Neuronal stem cell (in vitro differentiated cells): Measurements from ENCODE around the gene PHAF1.

Experiments used
- DNase-seq: peaks from one replicate; pipeline ENCODE4 v3.0.0-alpha.2; 2013; ENCODE audit warnings: low spot score
- H2AFZ ChIP-seq: one replicate; pipeline ENCODE4 v1.6.1; 2013; ENCODE audit warnings: mild to moderate bottlenecking, low read length, inconsistent platforms
- H2AK5ac ChIP-seq: 2 replicates; pipeline ENCODE4 v1.6.1; 2013; ENCODE audit warnings: low read depth, mild to moderate bottlenecking, inconsistent platforms, low read length, moderate library complexity, mixed read lengths
- H2BK120ac ChIP-seq: 2 replicates; pipeline ENCODE4 v1.6.1; 2013; ENCODE audit warnings: low read depth, mild to moderate bottlenecking, inconsistent platforms, low read length, moderate library complexity, mixed read lengths
- H2BK12ac ChIP-seq: one replicate; pipeline ENCODE4 v1.6.1; 2013; ENCODE audit warnings: low read length, inconsistent platforms
- H2BK15ac ChIP-seq: 2 replicates; pipeline ENCODE4 v1.6.1; 2013; ENCODE audit warnings: mild to moderate bottlenecking, low read length, inconsistent platforms, mixed read lengths
- H2BK5ac ChIP-seq: one replicate; pipeline ENCODE4 v1.6.1; 2013; ENCODE audit warnings: inconsistent platforms, mild to moderate bottlenecking, low read length, moderate library complexity
- H3K14ac ChIP-seq: one replicate; pipeline ENCODE4 v1.6.1; 2013; ENCODE audit warnings: low read length, inconsistent platforms
- H3K18ac ChIP-seq: 2 replicates; pipeline ENCODE4 v1.6.1; 2013; ENCODE audit warnings: low read length, inconsistent platforms
- H3K23ac ChIP-seq: 2 replicates; pipeline ENCODE4 v1.6.1; 2013; ENCODE audit warnings: low read depth, mild to moderate bottlenecking, mixed read lengths, low read length, inconsistent platforms; ENCODE audit not compliant: poor library complexity
- H3K27ac ChIP-seq: replicated peaks from 3 replicates; pipeline ENCODE4 v1.5.1; 2013; ENCODE audit warnings: low read length, inconsistent platforms
- H3K27me3 ChIP-seq, 3 experiments: 2 replicates each; pipeline ENCODE4 v1.6.1; 2013; ENCODE audit warnings: low read length in 3 of 3, mild to moderate bottlenecking in 2 of 3, inconsistent platforms in 1 of 3, low read depth in 1 of 3, mixed read lengths in 1 of 3, moderate library complexity in 1 of 3; ENCODE audit not compliant: control insufficient read depth in 3 of 3, insufficient read depth in 3 of 3
- H3K36me3 ChIP-seq, 2 donors: replicated peaks in 1 of 2; 2 replicates each; pipeline ENCODE4 v1.6.1; 2013; ENCODE audit warnings: low read length in 2 of 2; ENCODE audit not compliant: control insufficient read depth in 2 of 2, insufficient read depth in 2 of 2
- H3K4ac ChIP-seq: 2 replicates; pipeline ENCODE4 v1.6.1; 2013; ENCODE audit warnings: inconsistent platforms, mild to moderate bottlenecking, low read length, moderate library complexity
- H3K4me1 ChIP-seq, 2 donors: 1 replicate in 1 of 2; 2 replicates in 1 of 2; pipeline ENCODE4 v1.6.1; 2013; ENCODE audit warnings: low read length in 2 of 2, low read depth in 1 of 2; ENCODE audit not compliant: control insufficient read depth in 2 of 2, insufficient read depth in 1 of 2
- H3K4me2 ChIP-seq: one replicate; pipeline ENCODE4 v1.6.1; 2013; ENCODE audit warnings: mild to moderate bottlenecking, low read length, inconsistent platforms; ENCODE audit not compliant: insufficient read depth, poor library complexity, severe bottlenecking
- H3K4me3 ChIP-seq, 2 donors: 2 replicates each; pipeline ENCODE4 v1.5.1; 2013; ENCODE audit warnings: low read length in 2 of 2, mild to moderate bottlenecking in 2 of 2, inconsistent platforms in 1 of 2, moderate library complexity in 1 of 2
- H3K79me1 ChIP-seq: one replicate; pipeline ENCODE4 v1.6.1; 2013; ENCODE audit warnings: low read depth, mild to moderate bottlenecking, inconsistent platforms, low read length, moderate library complexity
- H3K9ac ChIP-seq: one replicate; pipeline ENCODE4 v1.6.1; 2013; ENCODE audit warnings: mild to moderate bottlenecking, low read depth, low read length, inconsistent platforms; ENCODE audit not compliant: poor library complexity
- H3K9me3 ChIP-seq, 2 donors: replicated peaks in 1 of 2; 2 replicates each; pipeline versions ENCODE3 to v1.6.1; 2013; ENCODE audit warnings: low read length in 2 of 2, mild to moderate bottlenecking in 2 of 2, inconsistent platforms in 1 of 2, low read depth in 1 of 2, mixed read lengths in 1 of 2, moderate library complexity in 1 of 2; ENCODE audit not compliant: control insufficient read depth in 2 of 2, insufficient read depth in 1 of 2
- H4K8ac ChIP-seq: one replicate; pipeline ENCODE4 v1.6.1; 2013; ENCODE audit warnings: low read depth, mild to moderate bottlenecking, inconsistent platforms, low read length, moderate library complexity
- H4K91ac ChIP-seq: one replicate; pipeline ENCODE4 v1.6.1; 2013; ENCODE audit warnings: low read length, low read depth, mild to moderate bottlenecking, inconsistent platforms; ENCODE audit not compliant: poor library complexity
- WGBS, 2 donors: extraction: QIAGEN DNeasy Blood & Tissue Kit; methylation state at CpG; one replicate each; pipeline ENCODE4 v1.1.7; 2013; ENCODE audit warnings: missing lambda C conversion rate in 2 of 2, mixed read lengths in 1 of 2; ENCODE audit not compliant: insufficient read length in 2 of 2, insufficient replicate concordance in 1 of 2; ENCODE audit errors: extremely low coverage in 2 of 2; 5-methylcytosine and 5-hydroxymethylcytosine counted together

The PHAF1 gene

GRCh38 chr16:67194260-67194659 lies 84.5 kb downstream of the PHAF1 start:
- H3K14ac ChIP-seq, result no peak overlapping the region
- H3K23ac ChIP-seq, result no peak overlapping the region
- H3K9me3 ChIP-seq, result no peaks in the 10 kb centered on the region
- H3K27ac ChIP-seq, result no peak overlapping the region
- H3K79me1 ChIP-seq, result peaks cover 8% of the 10 kb centered on the region
- H3K27me3 ChIP-seq, result no peaks in the 10 kb centered on the region
- H3K4me2 ChIP-seq, result no peak overlapping the region
- H3K4ac ChIP-seq, result no peak overlapping the region
- H2AK5ac ChIP-seq, result no peak overlapping the region
- H2BK15ac ChIP-seq, result no peak overlapping the region
- H2BK120ac ChIP-seq, result no peak overlapping the region
- no peak overlapping the region for H3K4me3 ChIP-seq
- H2AFZ ChIP-seq, result no peak overlapping the region
- no peak overlapping the region for H3K9ac ChIP-seq
- no peak overlapping the region for H4K8ac ChIP-seq
- H2BK12ac ChIP-seq, result no peak overlapping the region
- H3K18ac ChIP-seq, result no peak overlapping the region
- H3K36me3 ChIP-seq, result peaks cover 47 to 56% of the 10 kb centered on the region in 2 donors
- DNase-seq, result no peak
- no peak overlapping the region for H2BK5ac ChIP-seq
- WGBS, 2 donors, result no CpG with 5 or more reads among the region's 6 CpGs
- H4K91ac ChIP-seq, result no peak overlapping the region
- peaks cover 14 to 20% of the 10 kb centered on the region in 2 donors for H3K4me1 ChIP-seq

- no CpG with 5 or more reads among the region's 5 CpGs for WGBS, 2 donors
These were observed 85.9 kb downstream of the PHAF1 start for GRCh38 chr16:67195676-67196075.

GRCh38 chr16:67196881-67197280 lies 87.1 kb downstream of the PHAF1 start:
- no peak overlapping the region for H2BK12ac ChIP-seq
- H2BK15ac ChIP-seq, result no peak overlapping the region
- H3K36me3 ChIP-seq, result peaks cover 56 to 78% of the 10 kb centered on the region in 2 donors
- H3K9ac ChIP-seq, result no peak overlapping the region
- no peak overlapping the region for H4K91ac ChIP-seq
- no peak overlapping the region for H2BK5ac ChIP-seq
- no peak overlapping the region for H3K4ac ChIP-seq
- H3K9me3 ChIP-seq, result no peaks in the 10 kb centered on the region
- H4K8ac ChIP-seq, result no peak overlapping the region
- H2AK5ac ChIP-seq, result no peak overlapping the region
- no peak overlapping the region for H3K4me2 ChIP-seq
- no peak overlapping the region for H3K18ac ChIP-seq
- H3K79me1 ChIP-seq, result peaks cover 8% of the 10 kb centered on the region
- no peak overlapping the region for H2BK120ac ChIP-seq
- H3K23ac ChIP-seq, result no peak overlapping the region
- no peak for DNase-seq
- peaks cover 0 to 5% (median 0%) of the 10 kb centered on the region in 3 experiments for H3K27me3 ChIP-seq
- H3K4me1 ChIP-seq, result peaks cover 11 to 18% of the 10 kb centered on the region in 2 donors
- H3K27ac ChIP-seq, result no peak overlapping the region
- no peak overlapping the region for H3K14ac ChIP-seq
- no CpG with 5 or more reads among the region's 1 CpG for WGBS, 2 donors
- H3K4me3 ChIP-seq, result no peak overlapping the region
- no peak overlapping the region for H2AFZ ChIP-seq

More at GRCh38 chr16:67195676-67196075, 85.9 kb downstream of the PHAF1 start:
- no peak overlapping the region for H3K23ac ChIP-seq
- H3K36me3 ChIP-seq, result peaks cover 49 to 68% of the 10 kb centered on the region in 2 donors
- H3K4me2 ChIP-seq, result no peak overlapping the region
- no peaks in the 10 kb centered on the region for H3K9me3 ChIP-seq
- no peak overlapping the region for H2BK12ac ChIP-seq
- no peak overlapping the region for H3K14ac ChIP-seq
- H2BK120ac ChIP-seq, result no peak overlapping the region
- H3K27ac ChIP-seq, result no peak overlapping the region
- no peak for DNase-seq
- H3K4me1 ChIP-seq, result peaks cover 12 to 19% of the 10 kb centered on the region in 2 donors
- H3K4ac ChIP-seq, result no peak overlapping the region
- H2AK5ac ChIP-seq, result no peak overlapping the region
- H3K27me3 ChIP-seq, result peaks cover 0 to 5% (median 0%) of the 10 kb centered on the region in 3 experiments
- H3K9ac ChIP-seq, result no peak overlapping the region
- no peak overlapping the region for H2BK15ac ChIP-seq
- H4K8ac ChIP-seq, result no peak overlapping the region
- H2BK5ac ChIP-seq, result no peak overlapping the region
- no peak overlapping the region for H2AFZ ChIP-seq
- H3K79me1 ChIP-seq, result peaks cover 8% of the 10 kb centered on the region
- H3K18ac ChIP-seq, result no peak overlapping the region
- no peak overlapping the region for H3K4me3 ChIP-seq
- H4K91ac ChIP-seq, result no peak overlapping the region

- H2BK15ac ChIP-seq, result no peak overlapping the region
- H3K9me3 ChIP-seq, result no peaks in the 10 kb centered on the region
- no peak overlapping the region for H3K4me3 ChIP-seq
- H3K27ac ChIP-seq, result no peak overlapping the region
- no peak for DNase-seq
- H4K91ac ChIP-seq, result no peak overlapping the region
- H3K9ac ChIP-seq, result no peak overlapping the region
- no peak overlapping the region for H2AFZ ChIP-seq
- no peak overlapping the region for H2AK5ac ChIP-seq
- no peak overlapping the region for H2BK120ac ChIP-seq
- H3K4ac ChIP-seq, result no peak overlapping the region
- H3K79me1 ChIP-seq, result peaks cover 4% of the 10 kb centered on the region
- no peak overlapping the region for H3K4me2 ChIP-seq
- H3K23ac ChIP-seq, result no peak overlapping the region
- no peak overlapping the region for H2BK5ac ChIP-seq
- H4K8ac ChIP-seq, result no peak overlapping the region
- H3K14ac ChIP-seq, result no peak overlapping the region
- H3K36me3 ChIP-seq, result peaks cover 60 to 86% of the 10 kb centered on the region in 2 donors
- no peak overlapping the region for H3K18ac ChIP-seq
- peaks cover 6 to 15% of the 10 kb centered on the region in 2 donors for H3K4me1 ChIP-seq
- H2BK12ac ChIP-seq, result no peak overlapping the region
- no CpG with 5 or more reads among the region's 6 CpGs for WGBS, 2 donors
- peaks cover 0 to 5% (median 0%) of the 10 kb centered on the region in 3 experiments for H3K27me3 ChIP-seq
These were observed 88.0 kb downstream of the PHAF1 start for GRCh38 chr16:67197704-67198103.
